ENCODE measurements around the gene LAIR1.

The LAIR1 gene

DNA sequence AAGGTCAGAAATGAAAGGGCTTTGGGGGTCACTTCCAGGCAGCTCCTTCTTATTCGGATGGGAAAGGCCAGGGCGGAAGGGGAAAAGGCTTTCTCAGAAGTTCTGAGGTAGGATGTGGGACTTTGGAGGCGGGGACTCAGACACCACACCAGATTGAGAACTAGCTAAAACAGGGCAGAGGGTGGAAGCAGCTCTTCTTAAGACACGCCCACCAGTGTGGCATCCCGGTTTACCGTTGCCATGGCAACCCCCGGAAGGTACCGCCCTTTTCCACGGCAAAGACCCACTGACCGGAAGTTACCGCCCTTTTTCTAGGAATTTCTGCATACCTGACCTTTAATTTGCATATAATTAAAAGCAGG is 48.0 kb downstream of the LAIR1 start:
- no peak for DNase-seq

DNA sequence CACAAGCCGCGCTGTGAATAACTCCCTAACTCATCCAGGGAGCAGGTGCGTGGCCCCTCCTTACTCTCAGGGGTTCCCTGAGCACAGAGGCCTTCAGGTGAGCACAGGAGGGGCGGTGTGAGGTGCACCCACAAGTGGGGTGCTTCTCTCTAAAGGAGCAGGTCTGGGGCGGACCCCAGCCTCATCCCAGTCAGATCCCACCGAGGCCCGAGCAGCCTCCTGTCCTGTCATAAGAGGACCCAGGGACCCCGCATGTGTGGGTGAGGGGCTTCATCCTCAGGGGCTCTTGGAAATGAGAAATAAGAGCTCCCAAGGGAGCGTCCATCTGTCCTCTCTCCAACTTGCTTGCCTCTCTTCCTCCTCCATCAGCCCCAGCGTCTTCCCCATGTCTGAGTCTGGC is 48.8 kb downstream of the LAIR1 start:
- no peak for DNase-seq

DNA sequence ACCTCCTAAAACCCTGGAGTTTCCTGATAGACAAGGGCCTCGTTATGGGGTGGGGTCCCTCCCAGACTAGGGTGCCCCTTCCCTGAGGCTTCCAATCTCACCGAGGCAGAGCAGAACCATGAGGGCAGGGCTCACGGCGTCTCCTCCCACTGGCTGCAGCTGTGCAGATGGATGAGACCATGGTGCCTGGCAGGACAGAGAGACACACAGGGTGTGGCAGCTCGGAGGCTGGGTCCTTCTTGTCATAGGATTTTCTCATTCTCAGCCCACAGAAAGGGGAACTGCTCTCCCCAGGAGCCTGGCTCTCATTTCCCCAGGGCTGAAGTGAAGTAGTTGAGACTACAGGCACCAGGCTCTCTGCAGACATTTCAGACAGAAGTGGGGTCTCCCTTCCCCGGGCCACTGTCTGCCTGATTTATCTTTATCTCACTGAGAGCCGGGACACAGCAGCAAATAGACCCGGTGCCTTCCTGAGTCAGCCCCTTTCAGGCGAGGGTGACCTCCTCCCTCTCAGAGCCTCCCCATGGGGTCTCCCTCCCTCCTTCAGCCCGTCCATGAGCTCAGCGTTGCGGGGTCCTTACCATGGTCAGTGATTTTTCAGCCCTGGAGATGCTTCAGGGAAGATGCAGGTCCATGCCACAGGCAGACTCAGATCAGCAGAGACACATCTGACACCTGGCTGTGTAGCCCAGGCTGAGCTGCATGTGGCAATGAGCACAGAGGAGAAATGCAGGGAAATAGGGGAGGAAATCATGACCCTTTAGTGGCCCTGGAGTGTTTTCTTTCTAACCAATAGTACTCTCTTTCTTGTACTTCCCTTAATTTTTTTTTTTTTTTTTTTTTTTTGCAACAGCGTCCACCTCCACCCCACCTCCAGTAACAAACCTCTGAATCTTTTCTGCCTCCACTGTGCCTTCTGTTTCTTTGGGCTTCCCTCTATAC is 52.0 kb downstream of the LAIR1 start, which contains the start of gene LILRA5:
TSS of gene LILRA5 (minus strand) at position 731 of the 942 bp plus-strand sequence. CDS start at position 584, 147 bp downstream.
- no peak for DNase-seq

DNA sequence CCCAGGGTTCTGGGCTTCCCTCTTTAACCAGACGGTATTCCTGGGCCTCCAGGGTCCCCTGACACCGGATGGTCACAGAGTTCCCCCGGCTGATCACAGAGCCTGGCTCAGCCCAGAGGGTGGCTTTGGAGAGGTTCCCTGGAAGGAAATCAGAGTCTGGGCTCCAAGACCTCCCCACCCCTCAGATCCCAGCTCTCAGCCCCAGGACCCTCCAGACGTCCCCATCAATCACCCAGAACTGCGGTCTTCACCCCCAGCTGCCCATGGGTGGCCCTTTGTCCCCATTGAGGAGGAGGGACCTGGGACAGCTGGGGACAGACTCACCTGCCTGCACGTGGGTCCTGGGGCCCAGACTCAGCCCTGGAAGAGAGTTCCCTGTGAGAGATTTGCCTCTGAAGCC is 52.7 kb downstream of the LAIR1 start:
- DNase-seq = no peak

DNA sequence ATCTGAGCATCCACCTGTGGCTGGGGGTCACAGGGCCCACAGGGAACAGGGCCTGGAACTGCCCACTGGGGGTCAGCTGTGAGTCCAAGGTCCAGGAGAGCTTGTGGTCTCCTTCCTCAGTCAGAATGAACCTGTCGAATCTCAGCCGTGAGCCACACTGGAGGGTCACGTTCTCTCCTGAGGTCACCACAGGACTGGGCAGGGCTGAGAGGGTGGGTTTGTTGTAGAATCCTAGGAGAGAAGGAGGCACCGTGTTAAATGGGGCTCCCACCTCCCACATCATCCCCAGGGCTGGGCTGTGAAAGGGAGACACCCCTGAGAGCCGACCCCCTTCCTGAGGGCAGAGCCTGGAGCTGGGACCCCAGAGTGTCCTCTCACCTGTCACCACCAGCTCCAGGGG is 53.2 kb downstream of the LAIR1 start:
- DNase-seq = no peak

DNA sequence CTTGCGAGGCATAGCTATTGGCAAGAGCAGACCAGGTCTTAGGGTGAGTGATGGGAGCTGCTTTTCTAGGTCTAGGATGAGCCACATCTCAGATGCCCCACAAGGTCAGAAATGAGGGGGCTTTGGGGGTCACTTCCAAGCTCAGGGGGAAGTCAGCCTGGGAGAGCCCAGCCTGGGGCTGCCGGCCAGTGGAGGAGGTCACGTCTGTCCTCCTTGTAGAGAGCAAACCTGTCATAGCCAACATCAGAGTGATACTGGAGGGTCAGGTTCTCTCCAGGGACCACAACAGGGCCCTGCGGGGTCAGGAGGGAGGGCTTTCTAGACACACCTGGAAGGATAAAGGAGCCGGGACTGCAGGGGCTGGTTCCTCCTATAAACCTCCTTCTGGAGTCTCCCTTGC is 54.2 kb downstream of the LAIR1 start:
- DNase-seq = no peak

DNA sequence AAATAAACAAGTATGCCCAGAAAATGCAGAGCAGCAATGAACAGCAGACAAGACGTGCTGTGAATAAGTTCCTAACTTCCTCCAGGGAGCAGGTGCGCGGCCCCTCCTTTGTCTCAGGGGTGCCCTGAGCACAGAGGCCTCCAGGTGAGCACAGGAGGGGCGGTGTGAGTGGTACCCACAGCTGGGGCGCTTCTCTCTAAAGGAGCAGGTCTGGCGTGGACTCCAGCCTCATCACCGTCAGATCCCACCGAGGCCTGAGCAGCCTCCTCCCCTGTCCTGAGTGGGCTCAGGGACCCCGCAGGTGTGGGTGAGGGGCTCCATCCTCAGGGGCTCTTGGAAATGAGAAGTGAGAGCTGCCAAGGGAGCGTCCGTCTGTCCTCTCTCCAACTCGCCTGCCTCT is 54.9 kb downstream of the LAIR1 start:
- no peak for DNase-seq

DNA sequence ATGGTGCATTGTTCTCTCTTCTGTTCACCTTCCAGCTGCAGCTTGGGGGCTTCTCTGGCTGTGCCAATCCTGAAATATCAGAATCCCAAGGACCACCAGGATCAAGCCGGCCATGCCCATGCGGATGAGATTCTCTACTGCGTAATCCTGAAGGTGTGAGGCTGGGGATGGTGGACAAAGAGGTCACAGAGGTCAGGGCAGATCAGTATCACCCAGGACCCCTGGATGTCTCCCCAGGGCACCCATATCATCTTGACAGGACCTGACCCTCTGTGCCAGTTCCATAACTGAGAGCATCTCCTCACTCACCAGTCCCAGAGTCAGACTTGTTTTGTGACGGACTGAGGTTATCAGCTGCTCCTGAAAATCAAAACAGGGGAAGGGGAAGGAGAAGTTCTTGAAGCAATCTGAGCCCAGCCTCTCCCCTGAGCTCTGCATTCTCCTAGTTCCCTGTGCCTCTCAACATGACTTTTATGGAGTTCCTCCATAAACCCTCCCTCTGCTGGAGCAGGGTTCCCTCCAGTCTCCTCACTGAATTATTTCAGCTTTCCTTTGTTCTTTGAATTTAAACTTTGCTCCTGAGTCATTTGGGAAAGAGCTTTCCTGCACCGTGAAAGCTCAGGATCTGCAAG is 57.2 kb downstream of the LAIR1 start:
- no peak for DNase-seq

DNA sequence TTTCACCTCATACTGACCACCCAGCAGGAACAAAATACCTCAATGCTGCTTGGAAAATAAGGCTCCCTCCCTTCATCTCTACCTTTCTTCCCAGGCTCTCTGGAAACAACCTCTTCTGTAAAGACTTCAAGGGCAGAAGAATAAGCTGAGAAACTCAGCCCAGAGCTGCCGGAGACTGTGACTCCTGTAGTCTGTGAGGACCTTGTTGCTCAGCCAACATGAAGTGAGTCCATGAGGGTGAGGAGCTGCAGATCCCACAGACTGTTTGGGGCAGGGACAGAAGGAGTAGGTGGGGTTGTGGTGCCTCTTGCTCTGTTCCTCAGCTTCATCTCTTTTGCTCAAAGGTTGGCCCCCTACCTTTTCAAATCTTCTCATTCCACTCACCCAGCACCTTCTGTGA is 59.6 kb downstream of the LAIR1 start:
- no peak for DNase-seq

DNA sequence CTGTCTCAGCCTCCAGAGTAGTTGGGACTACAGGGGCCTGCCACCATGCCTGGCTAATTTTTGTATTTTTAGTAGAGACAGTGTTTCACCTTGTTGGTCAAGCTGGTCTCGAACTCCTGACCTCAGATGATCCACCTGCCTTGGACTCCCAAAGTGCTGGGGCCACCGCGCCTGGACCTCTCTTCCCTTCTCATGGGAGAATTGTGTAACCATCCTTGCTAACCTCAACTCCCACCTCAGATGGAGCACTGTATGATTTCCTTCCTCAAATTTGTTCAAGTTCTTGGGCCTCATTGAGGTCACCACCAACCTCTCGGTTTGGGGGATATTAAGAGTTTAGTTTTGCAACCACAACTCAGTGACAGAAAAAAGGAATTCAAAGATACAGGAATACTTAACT is 62.5 kb downstream of the LAIR1 start:
- no peak for DNase-seq
